Omental fat pad (tissue), 4 donors: ENCODE results near the gene CDH18. TPM values are rescaled to one million over a fixed set of nuclear protein-coding genes. Genes with fewer than 3 reads are reported as not detected.

Experiments used
- ATAC-seq: fragments of 150-250 bp; one replicate; pipeline ENCODE4 v1.9.1; 2016; ENCODE audit warnings: mild to moderate bottlenecking, moderate library complexity; ENCODE audit not compliant: low FRiP score
- DNase-seq: peaks from one replicate; pipeline ENCODE4 v3.0.0-alpha.2; 2019; ENCODE audit warnings: low spot score
- total RNA-seq, 4 donors: library from RNA; depleted of rRNA; stranded (reverse); fragments of >200 nt; gene quantifications; one replicate each; pipeline ENCODE4 v1.1.0, GENCODE V29; 2016
- TF ChIP-seq, protein P1 (sequence below), 3 donors: fragments of 450-650 bp; IDR thresholded peaks; one replicate each; pipeline ENCODE4 v1.5.1; 2016 to 2017; ENCODE audit warnings: antibody characterized with exemption in 3 of 3, mild to moderate bottlenecking in 3 of 3, moderate library complexity in 2 of 3

The CDH18 gene, protein sequence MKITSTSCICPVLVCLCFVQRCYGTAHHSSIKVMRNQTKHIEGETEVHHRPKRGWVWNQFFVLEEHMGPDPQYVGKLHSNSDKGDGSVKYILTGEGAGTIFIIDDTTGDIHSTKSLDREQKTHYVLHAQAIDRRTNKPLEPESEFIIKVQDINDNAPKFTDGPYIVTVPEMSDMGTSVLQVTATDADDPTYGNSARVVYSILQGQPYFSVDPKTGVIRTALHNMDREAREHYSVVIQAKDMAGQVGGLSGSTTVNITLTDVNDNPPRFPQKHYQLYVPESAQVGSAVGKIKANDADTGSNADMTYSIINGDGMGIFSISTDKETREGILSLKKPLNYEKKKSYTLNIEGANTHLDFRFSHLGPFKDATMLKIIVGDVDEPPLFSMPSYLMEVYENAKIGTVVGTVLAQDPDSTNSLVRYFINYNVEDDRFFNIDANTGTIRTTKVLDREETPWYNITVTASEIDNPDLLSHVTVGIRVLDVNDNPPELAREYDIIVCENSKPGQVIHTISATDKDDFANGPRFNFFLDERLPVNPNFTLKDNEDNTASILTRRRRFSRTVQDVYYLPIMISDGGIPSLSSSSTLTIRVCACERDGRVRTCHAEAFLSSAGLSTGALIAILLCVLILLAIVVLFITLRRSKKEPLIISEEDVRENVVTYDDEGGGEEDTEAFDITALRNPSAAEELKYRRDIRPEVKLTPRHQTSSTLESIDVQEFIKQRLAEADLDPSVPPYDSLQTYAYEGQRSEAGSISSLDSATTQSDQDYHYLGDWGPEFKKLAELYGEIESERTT
- total RNA-seq: not detected

DNA sequence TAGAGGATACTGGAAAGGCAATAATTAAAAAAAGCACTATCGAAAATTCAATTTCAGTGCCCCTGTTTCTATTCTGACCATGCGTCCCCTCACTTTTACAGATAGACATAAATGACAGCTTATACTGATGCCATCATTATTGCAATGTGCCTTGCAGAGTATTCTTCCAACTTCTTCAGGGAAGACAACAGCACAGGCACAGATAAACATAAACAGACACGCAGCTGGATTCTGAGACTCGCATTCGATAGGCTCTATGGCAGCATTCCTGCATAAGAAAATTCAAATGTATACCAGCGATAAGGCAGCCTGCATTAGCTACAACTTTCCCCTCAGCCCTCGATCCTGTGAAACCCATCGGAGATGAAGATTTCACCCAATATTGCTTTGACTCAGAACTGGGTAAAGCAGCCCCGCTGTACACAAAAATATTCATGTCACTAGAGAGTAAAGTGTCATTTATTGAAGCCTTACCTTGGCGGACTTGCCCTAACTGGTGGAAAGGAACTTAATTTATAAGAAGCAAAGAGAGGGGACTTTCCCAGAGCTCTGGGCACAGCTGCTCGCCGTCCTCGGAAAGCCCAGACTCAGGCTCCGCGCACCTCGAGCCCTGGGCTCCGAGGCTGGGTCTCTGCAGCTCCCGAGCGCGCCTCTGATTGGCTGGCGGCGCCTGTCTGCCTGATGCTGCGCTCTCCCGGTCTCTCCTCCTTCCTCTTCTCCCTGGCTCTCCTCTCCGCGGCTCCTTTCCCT, at the start of gene CDH18:
Gene CDH18 (minus strand): TSS at position 589 of the 750 bp plus-strand sequence. CDS start 149,214 bp downstream, outside the sequence.
- DNase-seq: no peak
- ATAC-seq: peak; percentile 41
- TF ChIP-seq, protein P1, sequence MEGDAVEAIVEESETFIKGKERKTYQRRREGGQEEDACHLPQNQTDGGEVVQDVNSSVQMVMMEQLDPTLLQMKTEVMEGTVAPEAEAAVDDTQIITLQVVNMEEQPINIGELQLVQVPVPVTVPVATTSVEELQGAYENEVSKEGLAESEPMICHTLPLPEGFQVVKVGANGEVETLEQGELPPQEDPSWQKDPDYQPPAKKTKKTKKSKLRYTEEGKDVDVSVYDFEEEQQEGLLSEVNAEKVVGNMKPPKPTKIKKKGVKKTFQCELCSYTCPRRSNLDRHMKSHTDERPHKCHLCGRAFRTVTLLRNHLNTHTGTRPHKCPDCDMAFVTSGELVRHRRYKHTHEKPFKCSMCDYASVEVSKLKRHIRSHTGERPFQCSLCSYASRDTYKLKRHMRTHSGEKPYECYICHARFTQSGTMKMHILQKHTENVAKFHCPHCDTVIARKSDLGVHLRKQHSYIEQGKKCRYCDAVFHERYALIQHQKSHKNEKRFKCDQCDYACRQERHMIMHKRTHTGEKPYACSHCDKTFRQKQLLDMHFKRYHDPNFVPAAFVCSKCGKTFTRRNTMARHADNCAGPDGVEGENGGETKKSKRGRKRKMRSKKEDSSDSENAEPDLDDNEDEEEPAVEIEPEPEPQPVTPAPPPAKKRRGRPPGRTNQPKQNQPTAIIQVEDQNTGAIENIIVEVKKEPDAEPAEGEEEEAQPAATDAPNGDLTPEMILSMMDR (IDR thresholded peaks at IDR 0.05): no peak

DNA sequence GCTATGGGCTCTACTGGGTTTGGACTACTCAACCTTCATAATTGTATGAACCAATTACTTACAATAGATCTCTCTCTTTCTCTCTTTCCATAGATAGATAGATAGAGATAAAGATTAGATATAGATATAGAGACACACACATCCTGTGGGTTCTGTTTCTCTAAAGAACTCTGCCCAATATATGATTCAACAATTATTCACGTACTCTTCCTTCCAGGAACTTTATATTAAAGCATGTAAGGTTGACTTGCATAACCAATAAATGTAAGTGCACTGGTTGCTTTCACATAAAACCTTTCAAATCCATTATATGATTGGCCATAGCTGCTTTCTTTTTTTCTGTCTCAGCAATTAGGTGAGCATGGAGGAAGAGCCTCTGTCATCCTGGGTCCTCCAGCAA, 46.7 kb upstream of the CDH18 start:
- ATAC-seq (no peak), DNase-seq (no peak)
- TF ChIP-seq, protein P1 (IDR thresholded peaks at IDR 0.05): no peak

DNA sequence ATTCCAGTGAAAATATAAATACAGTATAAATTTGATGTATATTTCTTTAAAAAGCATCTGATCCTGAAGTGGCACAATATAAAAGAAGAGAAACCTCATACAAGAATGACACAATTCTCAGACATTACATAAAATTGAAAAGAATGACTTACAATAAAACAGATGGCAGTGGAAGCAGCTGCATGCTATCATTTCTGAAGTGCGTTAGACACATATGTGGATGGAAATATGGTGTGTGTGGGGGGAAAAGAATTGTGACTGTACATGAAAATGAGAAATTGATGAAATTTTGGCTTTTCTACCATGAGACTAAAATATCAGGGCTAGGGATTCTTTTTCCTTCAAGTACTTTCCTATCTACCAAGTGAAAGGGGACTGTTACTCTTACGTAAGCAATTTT, 45.9 kb upstream of the CDH18 start:
- no peak for DNase-seq
- ATAC-seq: no peak
- TF ChIP-seq, protein P1 (IDR thresholded peaks at IDR 0.05): no peak

DNA sequence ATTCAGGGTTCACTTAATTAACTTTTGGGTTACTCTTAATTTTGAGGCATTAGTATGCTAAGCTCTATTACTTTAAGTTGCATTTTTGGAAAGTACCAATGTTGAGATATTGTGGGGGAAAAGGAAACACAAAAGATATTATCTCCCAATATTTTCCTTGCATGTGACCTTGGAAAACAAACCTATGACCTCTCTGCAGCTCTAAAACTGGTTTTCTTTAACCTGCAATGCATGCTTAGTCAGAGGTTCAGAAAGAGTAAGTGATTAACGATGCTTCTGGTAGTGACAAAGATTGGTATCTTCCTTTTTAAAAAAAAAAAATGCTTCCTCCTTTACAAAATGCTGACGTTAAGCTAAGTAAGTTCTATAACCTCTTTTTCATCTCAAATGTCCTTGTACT, 44.9 kb upstream of the CDH18 start:
- DNase-seq: no peak
- no peak for ATAC-seq
- TF ChIP-seq, protein P1 (IDR thresholded peaks at IDR 0.05): no peak

DNA sequence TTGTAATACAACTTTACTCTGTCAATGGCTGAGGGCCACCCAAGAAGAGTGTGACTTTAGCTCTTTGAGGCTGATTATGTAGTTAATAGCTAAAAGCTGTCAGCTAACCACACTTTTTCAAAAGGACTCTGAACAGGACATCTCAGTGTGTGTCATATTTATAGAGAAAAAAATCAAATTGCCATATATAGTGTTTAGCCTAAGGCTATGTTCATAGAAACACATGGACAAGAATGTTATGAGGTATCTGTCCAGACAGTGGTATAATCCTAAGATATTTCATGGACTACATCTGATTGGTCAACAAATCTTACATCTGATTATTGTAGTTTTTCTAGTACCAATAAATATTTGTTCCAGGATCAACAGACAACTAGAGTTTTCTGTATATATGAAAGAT, 42.1 kb upstream of the CDH18 start:
- DNase-seq (no peak), ATAC-seq (no peak)
- TF ChIP-seq, protein P1 (IDR thresholded peaks at IDR 0.05): no peak

DNA sequence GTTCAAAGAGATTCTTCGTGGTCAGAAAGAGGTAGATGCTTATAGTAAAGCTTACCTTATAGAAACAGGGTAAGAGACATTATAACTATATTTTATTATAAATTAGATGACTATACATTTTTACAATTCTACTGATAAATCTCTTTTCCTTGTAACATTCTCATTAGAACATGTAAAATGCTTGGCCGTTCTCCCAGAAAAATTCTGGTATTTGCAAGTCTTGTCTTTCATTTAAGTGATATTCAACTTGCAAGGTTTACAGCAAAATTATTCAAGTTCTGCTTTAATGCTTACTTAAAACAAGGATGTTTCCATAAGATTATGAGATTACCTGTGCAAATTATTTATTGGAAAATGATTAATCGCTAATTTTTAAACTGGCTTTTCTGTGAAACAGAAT, 41.3 kb upstream of the CDH18 start:
- ATAC-seq: no peak
- TF ChIP-seq, protein P1 (IDR thresholded peaks at IDR 0.05): no peak
- DNase-seq: no peak
